ENCODE data around the gene OR2H1. TPM values are rescaled to one million over a fixed set of nuclear protein-coding genes. Genes with fewer than 3 reads are reported as not detected.

OR2H1 gene
- total RNA-seq, 1 experiment from 2014 or later, result not detected

DNA sequence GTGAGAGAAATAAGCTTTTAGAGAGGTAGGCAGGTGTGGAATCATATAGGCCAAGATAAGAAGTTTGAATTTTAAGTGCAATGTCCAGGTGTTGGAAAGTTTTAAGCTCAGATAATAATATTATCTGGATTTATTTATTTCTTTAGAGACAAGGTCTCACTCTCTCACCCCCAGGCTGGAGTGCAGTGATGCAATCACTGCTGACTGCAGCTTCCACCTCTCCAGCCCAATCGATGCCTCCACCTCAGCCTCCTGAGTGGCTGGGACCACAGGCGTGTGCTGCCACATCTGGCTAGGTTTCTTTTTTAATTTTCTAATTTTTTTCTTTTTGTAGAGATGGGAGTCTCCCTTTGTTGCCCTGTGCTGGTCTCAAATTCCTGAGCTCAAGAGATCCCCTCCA, 36.3 kb downstream of the OR2H1 start:
- Mint-ChIP-seq H3K27ac (no peak overlapping the region), H3K36me3 (no peaks in the 10 kb centered on the region), H3K4me3 (no peak overlapping the region), H3K9me3 (peaks cover 10% of the 10 kb centered on the region; the same call in 1 of the 2 replicates), H3K4me1 (no peaks in the 10 kb centered on the region), H3K27me3 (ENCODE audit: low read depth) (peaks cover 12% of the 10 kb centered on the region)
- POLR2A ChIA-PET, result no interaction called here
- DNase-seq (ENCODE audit: low spot score), result no peak
- no peak for TF ChIP-seq TP53 (CRISPR knock-in tag; IDR thresholded peaks at IDR 0.05)
- TF ChIP-seq, protein P1, sequence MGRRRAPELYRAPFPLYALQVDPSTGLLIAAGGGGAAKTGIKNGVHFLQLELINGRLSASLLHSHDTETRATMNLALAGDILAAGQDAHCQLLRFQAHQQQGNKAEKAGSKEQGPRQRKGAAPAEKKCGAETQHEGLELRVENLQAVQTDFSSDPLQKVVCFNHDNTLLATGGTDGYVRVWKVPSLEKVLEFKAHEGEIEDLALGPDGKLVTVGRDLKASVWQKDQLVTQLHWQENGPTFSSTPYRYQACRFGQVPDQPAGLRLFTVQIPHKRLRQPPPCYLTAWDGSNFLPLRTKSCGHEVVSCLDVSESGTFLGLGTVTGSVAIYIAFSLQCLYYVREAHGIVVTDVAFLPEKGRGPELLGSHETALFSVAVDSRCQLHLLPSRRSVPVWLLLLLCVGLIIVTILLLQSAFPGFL (CRISPR knock-in tag; IDR thresholded peaks at IDR 0.05; ENCODE audit: borderline replicate concordance), result no peak
- TF ChIP-seq, protein P2, sequence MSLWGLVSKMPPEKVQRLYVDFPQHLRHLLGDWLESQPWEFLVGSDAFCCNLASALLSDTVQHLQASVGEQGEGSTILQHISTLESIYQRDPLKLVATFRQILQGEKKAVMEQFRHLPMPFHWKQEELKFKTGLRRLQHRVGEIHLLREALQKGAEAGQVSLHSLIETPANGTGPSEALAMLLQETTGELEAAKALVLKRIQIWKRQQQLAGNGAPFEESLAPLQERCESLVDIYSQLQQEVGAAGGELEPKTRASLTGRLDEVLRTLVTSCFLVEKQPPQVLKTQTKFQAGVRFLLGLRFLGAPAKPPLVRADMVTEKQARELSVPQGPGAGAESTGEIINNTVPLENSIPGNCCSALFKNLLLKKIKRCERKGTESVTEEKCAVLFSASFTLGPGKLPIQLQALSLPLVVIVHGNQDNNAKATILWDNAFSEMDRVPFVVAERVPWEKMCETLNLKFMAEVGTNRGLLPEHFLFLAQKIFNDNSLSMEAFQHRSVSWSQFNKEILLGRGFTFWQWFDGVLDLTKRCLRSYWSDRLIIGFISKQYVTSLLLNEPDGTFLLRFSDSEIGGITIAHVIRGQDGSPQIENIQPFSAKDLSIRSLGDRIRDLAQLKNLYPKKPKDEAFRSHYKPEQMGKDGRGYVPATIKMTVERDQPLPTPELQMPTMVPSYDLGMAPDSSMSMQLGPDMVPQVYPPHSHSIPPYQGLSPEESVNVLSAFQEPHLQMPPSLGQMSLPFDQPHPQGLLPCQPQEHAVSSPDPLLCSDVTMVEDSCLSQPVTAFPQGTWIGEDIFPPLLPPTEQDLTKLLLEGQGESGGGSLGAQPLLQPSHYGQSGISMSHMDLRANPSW (CRISPR knock-in tag; conservative IDR thresholded peaks at IDR 0.05; ENCODE audit: low read depth), result no peak
- no peak for TF ChIP-seq ESRRA (CRISPR knock-in tag; IDR thresholded peaks at IDR 0.05; ENCODE audit: borderline replicate concordance)
- TF ChIP-seq ETV6 (CRISPR knock-in tag; IDR thresholded peaks at IDR 0.05), result no peak
- no peak for TF ChIP-seq PRRX2 (CRISPR knock-in tag; IDR thresholded peaks at IDR 0.05)
- CTCF ChIA-PET, result interaction anchor here (0.7 to 1.8 kb wide), 2 partner anchors 38 to 96 kb away, joined by 4 to 6 read pairs; no protein-coding TSS in a partner anchor
- ATAC-seq, result no peak

DNA sequence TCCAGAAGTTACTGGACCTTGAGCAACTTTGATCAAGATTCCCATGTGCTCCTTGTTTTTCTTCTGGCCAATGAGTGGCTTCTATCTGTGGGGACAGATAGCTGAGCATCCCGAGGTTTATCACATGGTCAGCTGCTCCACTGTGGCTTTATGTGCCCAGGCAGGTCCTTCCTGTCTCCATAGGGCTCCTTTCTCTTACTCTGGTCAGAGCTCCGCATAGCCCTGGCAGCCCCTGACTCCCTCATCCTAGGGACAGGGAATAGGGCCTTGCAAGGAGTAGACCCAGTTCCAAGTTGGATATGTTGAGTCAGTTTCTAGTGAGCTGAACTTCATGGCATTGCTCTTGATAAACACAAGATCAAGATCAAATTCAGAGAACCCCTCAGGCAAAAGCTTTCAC, 37.2 kb downstream of the OR2H1 start:
- Mint-ChIP-seq H3K9me3 (peaks cover 10% of the 10 kb centered on the region; the same call in 1 of the 2 replicates), H3K36me3 (no peaks in the 10 kb centered on the region), H3K4me3 (no peak overlapping the region), H3K27me3 (ENCODE audit: low read depth) (peaks cover 12% of the 10 kb centered on the region), H3K4me1 (no peaks in the 10 kb centered on the region), H3K27ac (no peak overlapping the region)
- ChIA-PET POLR2A (no interaction called here), CTCF (interaction anchor here (0.7 to 1.8 kb wide), 2 partner anchors 39 to 95 kb away, joined by 4 to 6 read pairs; no protein-coding TSS in a partner anchor)
- DNase-seq (ENCODE audit: low spot score) (no peak), ATAC-seq (no peak)
- TF ChIP-seq TCF7 (CRISPR knock-in tag; IDR thresholded peaks at IDR 0.05; ENCODE audit: low read depth), result no peak
- no peak for TF ChIP-seq EMX1 (CRISPR knock-in tag; IDR thresholded peaks at IDR 0.05)
- TF ChIP-seq, protein P3, sequence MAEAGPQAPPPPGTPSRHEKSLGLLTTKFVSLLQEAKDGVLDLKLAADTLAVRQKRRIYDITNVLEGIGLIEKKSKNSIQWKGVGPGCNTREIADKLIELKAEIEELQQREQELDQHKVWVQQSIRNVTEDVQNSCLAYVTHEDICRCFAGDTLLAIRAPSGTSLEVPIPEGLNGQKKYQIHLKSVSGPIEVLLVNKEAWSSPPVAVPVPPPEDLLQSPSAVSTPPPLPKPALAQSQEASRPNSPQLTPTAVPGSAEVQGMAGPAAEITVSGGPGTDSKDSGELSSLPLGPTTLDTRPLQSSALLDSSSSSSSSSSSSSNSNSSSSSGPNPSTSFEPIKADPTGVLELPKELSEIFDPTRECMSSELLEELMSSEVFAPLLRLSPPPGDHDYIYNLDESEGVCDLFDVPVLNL (CRISPR knock-in tag; IDR thresholded peaks at IDR 0.05; ENCODE audit: borderline replicate concordance, low read depth), result no peak
- TF ChIP-seq RORB (CRISPR knock-in tag; IDR thresholded peaks at IDR 0.05), result no peak
- TF ChIP-seq ZNF219 (CRISPR knock-in tag; IDR thresholded peaks at IDR 0.05; ENCODE audit: borderline replicate concordance), result no peak
- TF ChIP-seq, protein P4, sequence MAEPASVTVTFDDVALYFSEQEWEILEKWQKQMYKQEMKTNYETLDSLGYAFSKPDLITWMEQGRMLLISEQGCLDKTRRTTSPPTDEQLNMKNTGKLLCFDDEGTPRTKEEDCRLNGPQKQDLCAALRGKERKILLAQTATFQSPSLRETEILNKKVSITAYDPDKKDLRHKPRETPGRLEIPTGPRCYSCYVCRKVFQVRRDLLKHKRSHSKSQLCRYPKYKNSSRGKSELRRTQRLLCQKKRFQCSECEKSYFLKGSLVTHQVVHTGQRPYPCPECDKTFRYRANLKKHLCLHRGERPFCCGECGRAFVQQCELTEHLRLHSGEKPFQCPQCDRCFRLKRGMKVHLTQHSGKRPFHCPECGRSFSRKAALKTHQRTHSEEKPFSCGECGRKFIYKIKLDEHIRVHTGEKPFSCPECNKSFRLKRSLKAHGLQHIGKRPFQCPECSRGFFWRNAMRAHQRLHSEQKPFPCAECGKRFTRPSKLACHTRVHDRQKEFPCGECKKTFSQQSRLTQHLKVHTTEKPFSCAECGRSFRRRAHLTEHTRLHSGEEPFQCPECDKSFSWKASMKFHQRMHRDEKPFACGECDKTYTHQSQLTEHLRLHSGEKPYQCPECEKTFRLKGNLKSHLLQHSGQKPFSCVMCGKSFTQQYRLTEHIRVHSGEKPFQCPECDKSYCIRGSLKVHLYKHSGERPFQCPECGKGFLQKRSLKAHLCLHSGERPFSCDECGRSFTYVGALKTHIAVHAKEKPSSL (CRISPR knock-in tag; conservative IDR thresholded peaks at IDR 0.05), result no peak
- TF ChIP-seq, protein P5, sequence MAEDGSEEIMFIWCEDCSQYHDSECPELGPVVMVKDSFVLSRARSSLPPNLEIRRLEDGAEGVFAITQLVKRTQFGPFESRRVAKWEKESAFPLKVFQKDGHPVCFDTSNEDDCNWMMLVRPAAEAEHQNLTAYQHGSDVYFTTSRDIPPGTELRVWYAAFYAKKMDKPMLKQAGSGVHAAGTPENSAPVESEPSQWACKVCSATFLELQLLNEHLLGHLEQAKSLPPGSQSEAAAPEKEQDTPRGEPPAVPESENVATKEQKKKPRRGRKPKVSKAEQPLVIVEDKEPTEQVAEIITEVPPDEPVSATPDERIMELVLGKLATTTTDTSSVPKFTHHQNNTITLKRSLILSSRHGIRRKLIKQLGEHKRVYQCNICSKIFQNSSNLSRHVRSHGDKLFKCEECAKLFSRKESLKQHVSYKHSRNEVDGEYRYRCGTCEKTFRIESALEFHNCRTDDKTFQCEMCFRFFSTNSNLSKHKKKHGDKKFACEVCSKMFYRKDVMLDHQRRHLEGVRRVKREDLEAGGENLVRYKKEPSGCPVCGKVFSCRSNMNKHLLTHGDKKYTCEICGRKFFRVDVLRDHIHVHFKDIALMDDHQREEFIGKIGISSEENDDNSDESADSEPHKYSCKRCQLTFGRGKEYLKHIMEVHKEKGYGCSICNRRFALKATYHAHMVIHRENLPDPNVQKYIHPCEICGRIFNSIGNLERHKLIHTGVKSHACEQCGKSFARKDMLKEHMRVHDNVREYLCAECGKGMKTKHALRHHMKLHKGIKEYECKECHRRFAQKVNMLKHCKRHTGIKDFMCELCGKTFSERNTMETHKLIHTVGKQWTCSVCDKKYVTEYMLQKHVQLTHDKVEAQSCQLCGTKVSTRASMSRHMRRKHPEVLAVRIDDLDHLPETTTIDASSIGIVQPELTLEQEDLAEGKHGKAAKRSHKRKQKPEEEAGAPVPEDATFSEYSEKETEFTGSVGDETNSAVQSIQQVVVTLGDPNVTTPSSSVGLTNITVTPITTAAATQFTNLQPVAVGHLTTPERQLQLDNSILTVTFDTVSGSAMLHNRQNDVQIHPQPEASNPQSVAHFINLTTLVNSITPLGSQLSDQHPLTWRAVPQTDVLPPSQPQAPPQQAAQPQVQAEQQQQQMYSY (CRISPR knock-in tag; IDR thresholded peaks at IDR 0.05), result no peak
- TF ChIP-seq, protein P6, sequence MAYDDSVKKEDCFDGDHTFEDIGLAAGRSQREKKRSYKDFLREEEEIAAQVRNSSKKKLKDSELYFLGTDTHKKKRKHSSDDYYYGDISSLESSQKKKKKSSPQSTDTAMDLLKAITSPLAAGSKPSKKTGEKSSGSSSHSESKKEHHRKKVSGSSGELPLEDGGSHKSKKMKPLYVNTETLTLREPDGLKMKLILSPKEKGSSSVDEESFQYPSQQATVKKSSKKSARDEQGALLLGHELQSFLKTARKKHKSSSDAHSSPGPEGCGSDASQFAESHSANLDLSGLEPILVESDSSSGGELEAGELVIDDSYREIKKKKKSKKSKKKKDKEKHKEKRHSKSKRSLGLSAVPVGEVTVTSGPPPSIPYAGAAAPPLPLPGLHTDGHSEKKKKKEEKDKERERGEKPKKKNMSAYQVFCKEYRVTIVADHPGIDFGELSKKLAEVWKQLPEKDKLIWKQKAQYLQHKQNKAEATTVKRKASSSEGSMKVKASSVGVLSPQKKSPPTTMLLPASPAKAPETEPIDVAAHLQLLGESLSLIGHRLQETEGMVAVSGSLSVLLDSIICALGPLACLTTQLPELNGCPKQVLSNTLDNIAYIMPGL (CRISPR knock-in tag; IDR thresholded peaks at IDR 0.05), result no peak
- no peak for TF ChIP-seq ESRRA (CRISPR knock-in tag; IDR thresholded peaks at IDR 0.05; ENCODE audit: borderline replicate concordance)
- TF ChIP-seq TP53 (CRISPR knock-in tag; IDR thresholded peaks at IDR 0.05), result no peak
- TF ChIP-seq ETV6 (CRISPR knock-in tag; IDR thresholded peaks at IDR 0.05), result no peak
- TF ChIP-seq, protein P7, sequence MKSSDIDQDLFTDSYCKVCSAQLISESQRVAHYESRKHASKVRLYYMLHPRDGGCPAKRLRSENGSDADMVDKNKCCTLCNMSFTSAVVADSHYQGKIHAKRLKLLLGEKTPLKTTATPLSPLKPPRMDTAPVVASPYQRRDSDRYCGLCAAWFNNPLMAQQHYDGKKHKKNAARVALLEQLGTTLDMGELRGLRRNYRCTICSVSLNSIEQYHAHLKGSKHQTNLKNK (CRISPR knock-in tag; IDR thresholded peaks at IDR 0.05), result no peak
- TF ChIP-seq CBFB (CRISPR knock-in tag; IDR thresholded peaks at IDR 0.05; ENCODE audit: low read depth), result no peak

Data from WTC11 (cell line).